Measurements from ENCODE around the gene COP1. TPM values are rescaled to one million over a fixed set of nuclear protein-coding genes. Genes with fewer than 3 reads are reported as not detected.
"Not testable (repeated sequence)": the region's sequence is repeated elsewhere in the genome, so short reads cannot be mapped to it uniquely, and the experiment has no call there.

The COP1 gene
- total RNA-seq, 1 donor from 2014 or later: 141 TPM

- DNase-seq: no peak
Observed at GRCh38 chr1:176032040-176032645, 174.9 kb downstream of the COP1 start.

- DNase-seq: no peak
Observed at GRCh38 chr1:176029609-176030008, 177.5 kb downstream of the COP1 start.

- no peak for DNase-seq
Observed at GRCh38 chr1:176029155-176029554, 177.9 kb downstream of the COP1 start.

- not testable (repeated sequence) for DNase-seq
Observed at GRCh38 chr1:176027934-176028333, 179.2 kb downstream of the COP1 start.

GRCh38 chr1:176022574-176022973 is 184.5 kb downstream of the COP1 start:
- DNase-seq: no peak

- no peak for DNase-seq
Observed at GRCh38 chr1:176017722-176018121, 189.4 kb downstream of the COP1 start.

GRCh38 chr1:176009951-176010350 is 197.1 kb downstream of the COP1 start:
- DNase-seq: no peak

GRCh38 chr1:176007756-176008389 is 199.2 kb downstream of the COP1 start:
- not testable (repeated sequence) for DNase-seq

GRCh38 chr1:175994660-175995059 is 212.4 kb downstream of the COP1 start:
- not testable (repeated sequence) for DNase-seq

GRCh38 chr1:175992825-175993224 is 214.3 kb downstream of the COP1 start:
- not testable (repeated sequence) for DNase-seq

GRCh38 chr1:175992202-175992601 is 214.9 kb downstream of the COP1 start:
- DNase-seq: not testable (repeated sequence)

GRCh38 chr1:175984813-175985212 is 222.3 kb downstream of the COP1 start:
- DNase-seq: no peak

- no peak for DNase-seq
Observed at GRCh38 chr1:175984057-175984812, 222.9 kb downstream of the COP1 start.

- not testable (repeated sequence) for DNase-seq
Observed at GRCh38 chr1:175983363-175983762, 223.7 kb downstream of the COP1 start.

- no peak for DNase-seq
Observed at GRCh38 chr1:175981128-175981527, 226.0 kb downstream of the COP1 start.

- no peak for DNase-seq
Observed at GRCh38 chr1:175978926-175979325, 228.2 kb downstream of the COP1 start.

GRCh38 chr1:175978476-175978875 is 228.6 kb downstream of the COP1 start:
- no peak for DNase-seq

GRCh38 chr1:175976865-175977642 is 230.0 kb downstream of the COP1 start:
- DNase-seq: no peak

GRCh38 chr1:175969231-175969630 is 237.9 kb downstream of the COP1 start:
- no peak for DNase-seq

- no peak for DNase-seq
Observed at GRCh38 chr1:175968486-175969172, 238.5 kb downstream of the COP1 start.

- no peak for DNase-seq
Observed at GRCh38 chr1:175963740-175964139, 243.3 kb downstream of the COP1 start.

GRCh38 chr1:175960169-175960568 is 246.9 kb downstream of the COP1 start:
- no peak for DNase-seq

Data from occipital lobe (tissue), 2 donors.